SK-N-SH (cell line): ENCODE data around the gene TRIM5. TPM values are rescaled to one million over a fixed set of nuclear protein-coding genes. Genes with fewer than 3 reads are reported as not detected.

Experiments used
- CTCF ChIA-PET: fragments of 300-600, 350-600 bp; formaldehyde crosslinking; extraction: SDS; loops from one replicate; lab custom pipeline; 2021; lab: Yijun Ruan, JAX
- POLR2A ChIA-PET: fragments of 350-600 bp; sonication (Branson Sonifier 250); formaldehyde crosslinking; extraction: SDS; loops from one replicate; lab custom pipeline; 2020; ENCODE audit warnings: antibody characterized with exemption, inconsistent platforms; lab: Yijun Ruan, JAX
- DNase-seq: peaks from one replicate; pipeline ENCODE4 v3.0.0; 2012
- H2AFZ ChIP-seq: fragments of 200-600 bp; sonication (generic); 2 replicates; pipeline ENCODE4 v1.8.1; 2016; ENCODE audit warnings: antibody characterized with exemption, mild to moderate bottlenecking, low read depth
- H3F3A ChIP-seq: fragments of 200-600 bp; sonication (generic); replicated peaks from 2 replicates; pipeline ENCODE3; 2016; ENCODE audit warnings: antibody characterized with exemption, mild to moderate bottlenecking; ENCODE audit not compliant: insufficient read depth
- H3K27ac ChIP-seq, 2 experiments: fragments of 200-500 bp in 1 of 2; fragments of 200-600 bp in 1 of 2; sonication (Bioruptor generic) in 1 of 2; sonication (generic), shearing (Covaris generic) in 1 of 2; 2 replicates each; pipeline versions ENCODE4 v1.5.1 to v1.6.1; 2014 to 2016; ENCODE audit warnings: low read depth in 2 of 2, inconsistent platforms in 1 of 2, low read length in 1 of 2, mild to moderate bottlenecking in 1 of 2, mixed read lengths in 1 of 2
- H3K27me3 ChIP-seq: fragments of 200-600 bp; sonication (generic), shearing (Covaris generic); 2 replicates; pipeline ENCODE4 v1.6.1; 2016; ENCODE audit warnings: mixed run types; ENCODE audit not compliant: insufficient read depth
- H3K36me3 ChIP-seq, 2 experiments: fragments of 200-500 bp in 1 of 2; fragments of 200-600 bp in 1 of 2; sonication (Bioruptor generic) in 1 of 2; sonication (generic) in 1 of 2; replicated peaks in 1 of 2; 2 replicates each; pipeline versions ENCODE3 to v1.5.1; 2014 to 2016; ENCODE audit warnings: low read length in 1 of 2, mild to moderate bottlenecking in 1 of 2; ENCODE audit not compliant: insufficient read depth in 2 of 2, control insufficient read depth in 1 of 2
- H3K4me1 ChIP-seq, 2 experiments: fragments of 200-500 bp in 1 of 2; fragments of 200-600 bp in 1 of 2; sonication (Bioruptor generic) in 1 of 2; sonication (generic), shearing (Covaris generic) in 1 of 2; 2 replicates each; pipeline versions ENCODE4 v1.5.1 to v1.6.1; 2014 to 2016; ENCODE audit warnings: low read depth in 1 of 2, low read length in 1 of 2, mixed run types in 1 of 2; ENCODE audit not compliant: insufficient read depth in 2 of 2, control insufficient read depth in 1 of 2
- H3K4me2 ChIP-seq: fragments of 200-600 bp; sonication (generic), shearing (Covaris generic); 2 replicates; pipeline ENCODE4 v1.6.1; 2017; ENCODE audit warnings: mixed run types
- H3K4me3 ChIP-seq, 2 experiments: fragments of 200-500 bp in 1 of 2; fragments of 200-600 bp in 1 of 2; sonication (Bioruptor generic) in 1 of 2; sonication (generic), shearing (Covaris generic) in 1 of 2; 2 replicates each; pipeline versions ENCODE4 v1.5.1 to v1.8.1; 2014 to 2016; ENCODE audit warnings: low read depth in 2 of 2, inconsistent platforms in 1 of 2, low read length in 1 of 2, mild to moderate bottlenecking in 1 of 2, mixed read lengths in 1 of 2, moderate library complexity in 1 of 2
- H3K79me2 ChIP-seq: fragments of 200-600 bp; sonication (generic); 2 replicates; pipeline ENCODE4 v1.8.1; 2017; ENCODE audit warnings: mild to moderate bottlenecking; ENCODE audit not compliant: insufficient read depth
- H3K9ac ChIP-seq: fragments of 200-600 bp; sonication (generic); 2 replicates; pipeline ENCODE4 v1.6.1; 2017; ENCODE audit warnings: mixed run types
- H3K9me2 ChIP-seq: fragments of 200-600 bp; sonication (generic); 2 replicates; pipeline ENCODE4 v1.6.1; 2017; ENCODE audit warnings: mixed run types
- H3K9me3 ChIP-seq: fragments of 200-600 bp; sonication (generic); 2 replicates; pipeline ENCODE4 v1.6.1; 2017; ENCODE audit warnings: mixed run types, mild to moderate bottlenecking, moderate library complexity
- H4K20me1 ChIP-seq: fragments of 200-600 bp; sonication (generic); 2 replicates; pipeline ENCODE4 v1.6.1; 2017; ENCODE audit warnings: mild to moderate bottlenecking, mixed run types; ENCODE audit not compliant: insufficient read depth
- CHD2 ChIP-seq: fragments of 150-350 bp; IDR thresholded peaks from 2 replicates; pipeline ENCODE4 v1.6.1; 2018; ENCODE audit warnings: low read length; ENCODE audit not compliant: partially characterized antibody
- CTCF ChIP-seq: fragments of 200-600 bp; sonication (generic); IDR thresholded peaks from 2 replicates; pipeline ENCODE4 v1.6.1; 2017; ENCODE audit warnings: antibody characterized with exemption, mild to moderate bottlenecking, moderate library complexity
- EP300 ChIP-seq, 2 experiments: IDR thresholded peaks; 2 replicates each; pipeline versions ENCODE4 v1.4.0 to v1.6.1; 2012; ENCODE audit warnings: borderline replicate concordance in 1 of 2, low read depth in 1 of 2, low read length in 1 of 2
- EZH2phosphoT487 ChIP-seq: fragments of 200-600 bp; sonication (generic); IDR thresholded peaks from 2 replicates; pipeline ENCODE4 v1.6.1; 2017; ENCODE audit warnings: low read depth, mixed run types, mild to moderate bottlenecking, antibody characterized with exemption, moderate library complexity, borderline replicate concordance
- FOXJ3 ChIP-seq: sonication (generic); formaldehyde crosslinking; IDR thresholded peaks from 2 replicates; pipeline ENCODE4 v1.5.1; 2020; ENCODE audit warnings: mild to moderate bottlenecking, missing genetic modification reagents
- GABPA ChIP-seq: IDR thresholded peaks from 2 replicates; pipeline ENCODE4 v1.4.0; 2012; ENCODE audit warnings: low read depth, mild to moderate bottlenecking
- GATA2 ChIP-seq: sonication (generic); formaldehyde crosslinking; IDR thresholded peaks from 2 replicates; pipeline ENCODE4 v1.5.0; 2020; ENCODE audit warnings: mild to moderate bottlenecking, missing genetic modification reagents
- JUND ChIP-seq: IDR thresholded peaks from 2 replicates; pipeline ENCODE4 v1.4.0; 2012
- MAX ChIP-seq: IDR thresholded peaks from 2 replicates; pipeline ENCODE4 v1.4.0; 2012; ENCODE audit warnings: low read depth
- PBX3 ChIP-seq: IDR thresholded peaks from 2 replicates; pipeline ENCODE4; 2012
- RAD21 ChIP-seq: IDR thresholded peaks from 2 replicates; pipeline ENCODE4 v1.6.1; 2012; ENCODE audit warnings: mild to moderate bottlenecking, low read length
- RCOR1 ChIP-seq: fragments of 150-350 bp; IDR thresholded peaks from 2 replicates; pipeline ENCODE4 v1.6.1; 2017; ENCODE audit warnings: antibody characterized with exemption, low read length
- RXRA ChIP-seq: IDR thresholded peaks from 2 replicates; pipeline ENCODE4 v1.4.0; 2012; ENCODE audit warnings: low read depth, mild to moderate bottlenecking, borderline replicate concordance
- SIN3A ChIP-seq: IDR thresholded peaks from 2 replicates; pipeline ENCODE4 v1.6.1; 2012; ENCODE audit warnings: low read depth, mild to moderate bottlenecking, low read length, moderate library complexity, borderline replicate concordance
- SMC3 ChIP-seq: IDR thresholded peaks from 2 replicates; pipeline ENCODE4 v1.6.1; 2012; ENCODE audit warnings: low read depth, low read length, improper control_type of control experiment
- USF2 ChIP-seq: fragments of 150-350 bp; IDR thresholded peaks from 2 replicates; pipeline ENCODE4 v1.6.1; 2017; ENCODE audit warnings: antibody characterized with exemption, low read length, low read depth, borderline replicate concordance
- ZBTB33 ChIP-seq: IDR thresholded peaks from 2 replicates; pipeline ENCODE4 v1.4.0; 2012; ENCODE audit warnings: low read depth, borderline replicate concordance
- WGBS: methylation state at CpG from one replicate; pipeline ENCODE4 v1.1.6; 2017; ENCODE audit warnings: low lambda C conversion rate; 5-methylcytosine and 5-hydroxymethylcytosine counted together
- polyA plus RNA-seq, 3 experiments: library from polyadenylated mRNA; depleted of rRNA; stranded (reverse); fragments of >200 nt; gene quantifications; 2 replicates each; pipeline ENCODE4 v1.2.3, GENCODE V29; 2012

Gene TRIM5
- polyA plus RNA-seq, 1 of the 3 experiments (the other 2 are of a cell fraction) = 22.9 TPM

- Histone ChIP-seq H3K79me2 (no peaks in the 10 kb centered on the region), H3K9me3 (no peaks in the 10 kb centered on the region), H3K4me1 (no peaks in the 10 kb centered on the region), H4K20me1 (no peaks in the 10 kb centered on the region), H3K9me2 (no peaks in the 10 kb centered on the region), H3K27me3 (no peaks in the 10 kb centered on the region; the same call in 1 of the 2 replicates), H3K36me3 (no peaks in the 10 kb centered on the region), H3K27ac (no peak overlapping the region), H3K4me3 (no peak overlapping the region), H3K9ac (no peak overlapping the region), H2AFZ (no peak overlapping the region), H3F3A (no peaks in the 10 kb centered on the region), H3K4me2 (no peak overlapping the region)
- ChIA-PET CTCF (no interaction called here), POLR2A (no interaction called here)
- no peak for DNase-seq
- WGBS = 13% methylated on average over 3 of the region's 3 CpGs
- TF ChIP-seq CTCF (no peak), USF2 (no peak), GABPA (no peak), SIN3A (no peak), SMC3 (no peak), RCOR1 (no peak), MAX (no peak), CHD2 (no peak)
Observed at GRCh38 chr11:5646139-5646538, 38.7 kb downstream of the TRIM5 start.

GRCh38 chr11:5643585-5643984 lies 41.3 kb downstream of the TRIM5 start:
- TF ChIP-seq SMC3 (no peak), SIN3A (no peak), RCOR1 (no peak), EP300 (IDR thresholded peaks at IDR 0.05; ENCODE audit: borderline replicate concordance in 1 of 2, low read depth in 1 of 2, low read length in 1 of 2) (no peak), EZH2phosphoT487 (no peak), ZBTB33 (no peak), FOXJ3 (CRISPR knock-in tag) (no peak), PBX3 (no peak), MAX (no peak), JUND (no peak), GABPA (no peak), USF2 (no peak), RXRA (no peak), RAD21 (no peak), GATA2 (CRISPR knock-in tag) (no peak)
- H3K4me1 ChIP-seq = no peaks in the 10 kb centered on the region
- ChIA-PET POLR2A (no interaction called here), CTCF (no interaction called here)
- H3K27me3 ChIP-seq = no peaks in the 10 kb centered on the region; the same call in 1 of the 2 replicates
- no peaks in the 10 kb centered on the region for H3K9me2 ChIP-seq
- H3K4me2 ChIP-seq = no peak overlapping the region
- H3K9ac ChIP-seq = no peak overlapping the region
- no peaks in the 10 kb centered on the region for H3F3A ChIP-seq
- no peak overlapping the region for H3K4me3 ChIP-seq
- H3K27ac ChIP-seq = no peak overlapping the region
- H3K36me3 ChIP-seq = no peaks in the 10 kb centered on the region
- no peaks in the 10 kb centered on the region for H4K20me1 ChIP-seq
- no peaks in the 10 kb centered on the region for H3K9me3 ChIP-seq
- no peak for DNase-seq
- H3K79me2 ChIP-seq = no peaks in the 10 kb centered on the region
- H2AFZ ChIP-seq = no peak overlapping the region
